Liver (tissue), 3 donors: ENCODE results near the gene BACH2.

ENCODE experiments used
- SP1 ChIP-seq: IDR thresholded peaks from 2 replicates; pipeline ENCODE4 v1.6.1; 2018; ENCODE audit warnings: antibody characterized with exemption, mild to moderate bottlenecking
- TF ChIP-seq, protein P1 (sequence below): fragments of 150-350 bp; IDR thresholded peaks from 2 replicates; pipeline ENCODE4 v1.5.1; 2017; ENCODE audit warnings: improper control_type of control experiment, low read depth, low read length; ENCODE audit not compliant: missing input control
- donor health status: healthy.
- donor health status: healthy.

DNA sequence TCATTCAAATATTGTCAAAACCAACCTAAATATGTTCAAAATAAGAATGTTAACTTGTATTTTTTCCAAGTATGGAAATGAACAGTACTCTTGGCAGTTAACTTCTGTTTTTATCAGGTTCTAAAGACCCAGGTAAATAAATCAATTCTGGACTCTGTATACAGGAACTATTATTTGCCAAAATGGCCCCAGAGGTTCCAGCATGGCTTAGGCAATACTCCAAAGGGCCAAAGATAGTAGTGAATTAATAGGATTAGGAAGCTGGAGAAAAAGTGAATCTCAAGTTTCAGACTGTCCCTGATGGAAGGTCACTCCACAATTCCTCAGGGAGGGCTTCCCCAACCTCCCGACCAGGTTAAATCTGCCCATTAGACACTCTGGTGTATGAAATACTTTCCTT lies 6.7 kb downstream of the BACH2 start:
- TF ChIP-seq, protein P1, sequence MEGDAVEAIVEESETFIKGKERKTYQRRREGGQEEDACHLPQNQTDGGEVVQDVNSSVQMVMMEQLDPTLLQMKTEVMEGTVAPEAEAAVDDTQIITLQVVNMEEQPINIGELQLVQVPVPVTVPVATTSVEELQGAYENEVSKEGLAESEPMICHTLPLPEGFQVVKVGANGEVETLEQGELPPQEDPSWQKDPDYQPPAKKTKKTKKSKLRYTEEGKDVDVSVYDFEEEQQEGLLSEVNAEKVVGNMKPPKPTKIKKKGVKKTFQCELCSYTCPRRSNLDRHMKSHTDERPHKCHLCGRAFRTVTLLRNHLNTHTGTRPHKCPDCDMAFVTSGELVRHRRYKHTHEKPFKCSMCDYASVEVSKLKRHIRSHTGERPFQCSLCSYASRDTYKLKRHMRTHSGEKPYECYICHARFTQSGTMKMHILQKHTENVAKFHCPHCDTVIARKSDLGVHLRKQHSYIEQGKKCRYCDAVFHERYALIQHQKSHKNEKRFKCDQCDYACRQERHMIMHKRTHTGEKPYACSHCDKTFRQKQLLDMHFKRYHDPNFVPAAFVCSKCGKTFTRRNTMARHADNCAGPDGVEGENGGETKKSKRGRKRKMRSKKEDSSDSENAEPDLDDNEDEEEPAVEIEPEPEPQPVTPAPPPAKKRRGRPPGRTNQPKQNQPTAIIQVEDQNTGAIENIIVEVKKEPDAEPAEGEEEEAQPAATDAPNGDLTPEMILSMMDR = no peak
- peak; percentile 67 for TF ChIP-seq SP1
